ENCODE data around the gene FOXJ3. TPM values are rescaled to one million over a fixed set of nuclear protein-coding genes. Genes with fewer than 3 reads are reported as not detected.

FOXJ3 gene
- total and polyA plus RNA-seq, 2 of the 13 experiments (the other 11 are each of a cell fraction or from before 2014, with no cell fraction given) = 16.6 to 48.5 TPM

GRCh38 chr1:42325014-42325402 is 10.0 kb downstream of the FOXJ3 start (continued):
- TF ChIP-seq ZBTB20 (CRISPR knock-in tag; IDR thresholded peaks at IDR 0.05; ENCODE audit: borderline replicate concordance, low read depth) (no peak), NR2F6 (IDR thresholded peaks at IDR 0.05) (peak; percentile 51), NR2F6 (CRISPR knock-in tag; IDR thresholded peaks at IDR 0.05) (no peak), IKZF1 (IDR thresholded peaks at IDR 0.05) (no peak), MTA1 (CRISPR knock-in tag; IDR thresholded peaks at IDR 0.05; ENCODE audit: borderline replicate concordance) (no peak), EEA1 (CRISPR knock-in tag; IDR thresholded peaks at IDR 0.05; ENCODE audit: borderline replicate concordance) (no peak), ATRX (CRISPR knock-in tag; IDR thresholded peaks at IDR 0.05; ENCODE audit: borderline replicate concordance) (no peak), HCFC1 (IDR thresholded peaks at IDR 0.05; ENCODE audit: low read depth, low read length) (no peak), MYC (CRISPR knock-in tag; IDR thresholded peaks at IDR 0.05; ENCODE audit: borderline replicate concordance) (no peak), ZNF749 (CRISPR knock-in tag; IDR thresholded peaks at IDR 0.05; ENCODE audit: borderline replicate concordance) (no peak), USF2 (IDR thresholded peaks at IDR 0.05; ENCODE audit: low read depth, low read length) (no peak), USF2 (CRISPR knock-in tag; IDR thresholded peaks at IDR 0.05; ENCODE audit: borderline replicate concordance) (no peak), NCOA5 (CRISPR knock-in tag; IDR thresholded peaks at IDR 0.05) (no peak), ARID5B (CRISPR knock-in tag; IDR thresholded peaks at IDR 0.05) (peak; percentile 77), RXRB (CRISPR knock-in tag; IDR thresholded peaks at IDR 0.05; ENCODE audit: borderline replicate concordance) (peak; percentile 70; the same call in 1 of the 2 replicates), DPF2 (CRISPR knock-in tag; IDR thresholded peaks at IDR 0.05; ENCODE audit: borderline replicate concordance, low read depth) (0 out of 2 replicates have a peak, but pooled peaks have one; percentile 49), SALL1 (CRISPR knock-in tag; IDR thresholded peaks at IDR 0.05) (peak; percentile 15; the same call in 1 of the 2 replicates), ZNF577 (CRISPR knock-in tag; IDR thresholded peaks at IDR 0.05; ENCODE audit: borderline replicate concordance, low read depth) (no peak), ZNF274 (CRISPR knock-in tag; IDR thresholded peaks at IDR 0.05) (no peak), ZBTB8A (CRISPR knock-in tag; IDR thresholded peaks at IDR 0.05; ENCODE audit: borderline replicate concordance, low read depth) (no peak), MIER3 (CRISPR knock-in tag; IDR thresholded peaks at IDR 0.05; ENCODE audit: borderline replicate concordance) (0 out of 2 replicates have a peak, but pooled peaks have one; percentile 28), SKI (IDR thresholded peaks at IDR 0.05; ENCODE audit: partially characterized antibody) (no peak), FOXA1 (IDR thresholded peaks at IDR 0.05) (no peak), FOXA1 (CRISPR knock-in tag; IDR thresholded peaks at IDR 0.05) (peak; percentile 44; the same call in 1 of the 2 replicates)
- TF ChIP-seq, protein P1, sequence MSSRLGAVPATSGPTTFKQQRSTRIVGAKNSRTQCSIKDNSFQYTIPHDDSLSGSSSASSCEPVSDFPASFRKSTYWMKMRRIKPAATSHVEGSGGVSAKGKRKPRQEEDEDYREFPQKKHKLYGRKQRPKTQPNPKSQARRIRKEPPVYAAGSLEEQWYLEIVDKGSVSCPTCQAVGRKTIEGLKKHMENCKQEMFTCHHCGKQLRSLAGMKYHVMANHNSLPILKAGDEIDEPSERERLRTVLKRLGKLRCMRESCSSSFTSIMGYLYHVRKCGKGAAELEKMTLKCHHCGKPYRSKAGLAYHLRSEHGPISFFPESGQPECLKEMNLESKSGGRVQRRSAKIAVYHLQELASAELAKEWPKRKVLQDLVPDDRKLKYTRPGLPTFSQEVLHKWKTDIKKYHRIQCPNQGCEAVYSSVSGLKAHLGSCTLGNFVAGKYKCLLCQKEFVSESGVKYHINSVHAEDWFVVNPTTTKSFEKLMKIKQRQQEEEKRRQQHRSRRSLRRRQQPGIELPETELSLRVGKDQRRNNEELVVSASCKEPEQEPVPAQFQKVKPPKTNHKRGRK (CRISPR knock-in tag; IDR thresholded peaks at IDR 0.05) = no peak
